ENCODE measurements around the gene HTRA2.

Gene HTRA2

DNA sequence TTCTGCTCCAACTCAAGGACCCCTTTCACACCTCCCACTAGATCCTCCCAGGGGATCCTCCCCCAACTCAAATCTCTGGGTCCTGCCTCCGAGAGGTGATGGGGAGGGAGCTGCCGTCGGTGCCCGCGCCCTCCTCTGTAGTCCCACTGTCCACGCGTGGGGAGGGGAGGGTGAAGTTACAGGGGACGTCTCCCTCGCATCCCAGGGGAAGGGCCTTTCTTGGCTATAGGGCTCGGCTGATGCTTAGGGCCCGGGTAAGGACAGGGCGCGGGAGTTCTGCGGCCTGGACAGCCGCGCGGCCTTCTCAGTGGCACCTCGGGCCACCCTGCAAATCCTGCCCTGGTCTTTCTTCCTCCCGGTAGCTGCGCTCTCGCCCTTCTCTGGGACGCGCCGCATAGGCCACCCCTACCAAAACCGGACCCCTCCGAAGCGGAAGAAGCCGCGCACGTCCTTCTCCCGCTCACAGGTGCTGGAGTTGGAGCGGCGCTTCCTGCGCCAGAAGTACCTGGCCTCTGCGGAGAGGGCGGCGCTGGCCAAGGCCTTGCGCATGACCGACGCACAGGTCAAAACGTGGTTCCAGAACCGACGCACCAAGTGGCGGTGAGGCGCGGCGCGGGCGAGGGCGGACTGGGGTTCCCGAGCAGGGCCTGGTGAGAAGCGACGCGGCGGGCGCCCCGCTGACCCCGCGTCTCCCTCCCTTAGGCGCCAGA is 14.3 kb upstream of the HTRA2 start:
- FAIRE-seq (no peak), DNase-seq (ENCODE audit: insufficient read length, low spot score) (no peak)
- TF ChIP-seq, protein P1, sequence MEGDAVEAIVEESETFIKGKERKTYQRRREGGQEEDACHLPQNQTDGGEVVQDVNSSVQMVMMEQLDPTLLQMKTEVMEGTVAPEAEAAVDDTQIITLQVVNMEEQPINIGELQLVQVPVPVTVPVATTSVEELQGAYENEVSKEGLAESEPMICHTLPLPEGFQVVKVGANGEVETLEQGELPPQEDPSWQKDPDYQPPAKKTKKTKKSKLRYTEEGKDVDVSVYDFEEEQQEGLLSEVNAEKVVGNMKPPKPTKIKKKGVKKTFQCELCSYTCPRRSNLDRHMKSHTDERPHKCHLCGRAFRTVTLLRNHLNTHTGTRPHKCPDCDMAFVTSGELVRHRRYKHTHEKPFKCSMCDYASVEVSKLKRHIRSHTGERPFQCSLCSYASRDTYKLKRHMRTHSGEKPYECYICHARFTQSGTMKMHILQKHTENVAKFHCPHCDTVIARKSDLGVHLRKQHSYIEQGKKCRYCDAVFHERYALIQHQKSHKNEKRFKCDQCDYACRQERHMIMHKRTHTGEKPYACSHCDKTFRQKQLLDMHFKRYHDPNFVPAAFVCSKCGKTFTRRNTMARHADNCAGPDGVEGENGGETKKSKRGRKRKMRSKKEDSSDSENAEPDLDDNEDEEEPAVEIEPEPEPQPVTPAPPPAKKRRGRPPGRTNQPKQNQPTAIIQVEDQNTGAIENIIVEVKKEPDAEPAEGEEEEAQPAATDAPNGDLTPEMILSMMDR (IDR thresholded peaks at IDR 0.05; ENCODE audit: insufficient read depth, missing control alignments) = no peak

DNA sequence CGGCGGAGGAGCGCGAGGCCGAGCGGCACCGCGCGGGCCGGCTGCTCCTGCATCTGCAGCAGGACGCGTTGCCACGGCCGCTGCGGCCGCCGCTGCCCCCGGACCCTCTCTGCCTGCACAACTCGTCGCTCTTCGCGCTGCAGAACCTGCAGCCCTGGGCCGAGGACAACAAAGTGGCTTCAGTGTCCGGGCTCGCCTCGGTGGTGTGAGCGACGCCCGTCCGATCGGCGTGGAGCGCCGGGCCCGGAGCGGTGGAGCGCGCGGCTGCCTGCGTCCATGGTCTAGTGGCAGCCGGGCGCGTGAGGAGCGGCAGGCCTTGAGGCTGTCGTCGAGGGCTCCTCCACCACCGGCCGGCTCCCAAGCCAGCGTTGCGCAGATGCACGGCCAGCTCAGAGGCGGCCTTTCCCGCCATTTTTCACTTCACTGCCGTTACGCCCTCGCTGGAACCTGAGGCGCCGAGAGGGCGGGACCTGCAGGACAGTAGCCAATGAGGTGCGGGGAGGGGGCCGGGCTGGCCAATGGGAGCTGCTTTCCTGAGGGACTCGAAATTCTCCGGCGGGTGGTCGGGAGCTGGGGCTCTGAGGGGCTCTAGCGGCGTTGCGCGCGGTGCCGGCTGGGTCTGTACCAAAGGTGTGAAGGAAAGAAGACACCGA is 13.6 kb upstream of the HTRA2 start:
- peak; percentile 96 for DNase-seq (ENCODE audit: insufficient read length, low spot score)
- FAIRE-seq = no peak
- TF ChIP-seq, protein P1 (IDR thresholded peaks at IDR 0.05; ENCODE audit: insufficient read depth, missing control alignments) = no peak

DNA sequence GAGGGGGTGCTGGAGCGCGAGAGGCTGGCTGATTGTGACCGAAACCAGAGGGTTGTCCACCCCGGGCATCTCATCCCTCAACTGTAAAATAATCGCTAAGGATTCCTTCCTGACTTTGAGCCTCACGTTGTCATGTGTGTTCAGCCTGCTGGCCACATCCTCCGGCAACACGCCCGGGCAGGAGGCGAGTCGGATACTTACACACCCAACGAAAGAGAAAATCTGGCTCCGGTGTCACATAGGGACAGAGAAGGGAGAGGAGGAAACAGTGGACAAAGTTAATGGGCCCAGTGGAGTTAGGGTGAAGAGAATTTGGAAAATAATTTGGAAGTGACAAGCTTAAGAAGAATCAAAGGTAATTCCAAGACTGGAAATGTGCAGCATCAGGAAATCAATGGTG is 13.1 kb upstream of the HTRA2 start:
- TF ChIP-seq, protein P1 (IDR thresholded peaks at IDR 0.05; ENCODE audit: insufficient read depth, missing control alignments) = no peak
- FAIRE-seq (no peak), DNase-seq (ENCODE audit: insufficient read length, low spot score) (no peak)

DNA sequence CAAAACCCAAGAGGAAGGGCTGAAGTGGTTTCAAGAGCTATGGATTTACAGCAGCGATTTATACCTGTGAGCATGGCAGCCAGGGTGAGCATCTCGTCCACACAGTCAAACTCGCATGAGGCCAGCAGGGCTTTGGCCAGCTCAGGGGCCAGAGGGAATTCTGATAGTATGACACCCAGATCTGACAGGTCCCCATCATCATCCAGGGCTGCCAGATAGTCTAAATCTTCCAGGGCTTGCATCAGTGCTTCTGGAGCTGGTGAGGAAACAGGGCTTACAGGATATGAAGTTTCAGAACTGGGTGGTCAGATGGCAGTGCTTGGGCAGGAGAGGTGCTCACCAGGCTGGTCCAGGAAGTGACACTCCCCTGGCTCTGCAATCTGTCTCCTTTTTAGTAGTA is 7.2 kb upstream of the HTRA2 start:
- TF ChIP-seq, protein P1 (IDR thresholded peaks at IDR 0.05; ENCODE audit: insufficient read depth, missing control alignments) = no peak
- FAIRE-seq (no peak), DNase-seq (ENCODE audit: insufficient read length, low spot score) (no peak)

DNA sequence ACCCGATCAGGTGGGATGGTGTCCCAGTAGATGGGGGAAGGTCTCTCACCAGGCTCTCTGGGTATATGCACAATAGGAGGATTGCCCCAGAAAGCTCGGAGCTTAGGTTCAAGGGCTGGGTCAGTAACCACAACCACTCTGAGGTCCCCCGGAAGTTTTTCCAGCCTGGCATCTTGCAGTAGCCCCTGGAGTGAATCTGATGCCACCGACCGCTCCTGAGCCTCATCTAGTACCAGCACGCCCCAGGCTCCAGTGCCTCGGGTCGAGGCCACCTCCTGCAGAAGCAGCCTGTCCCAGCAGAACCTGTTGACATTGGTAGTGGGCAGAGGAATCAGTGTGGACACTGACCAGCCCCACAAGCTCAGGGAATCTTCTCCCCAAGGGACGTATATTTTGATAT is 5.7 kb upstream of the HTRA2 start:
- TF ChIP-seq, protein P1 (IDR thresholded peaks at IDR 0.05; ENCODE audit: insufficient read depth, missing control alignments) = no peak
- DNase-seq (ENCODE audit: insufficient read length, low spot score) (no peak), FAIRE-seq (no peak)

DNA sequence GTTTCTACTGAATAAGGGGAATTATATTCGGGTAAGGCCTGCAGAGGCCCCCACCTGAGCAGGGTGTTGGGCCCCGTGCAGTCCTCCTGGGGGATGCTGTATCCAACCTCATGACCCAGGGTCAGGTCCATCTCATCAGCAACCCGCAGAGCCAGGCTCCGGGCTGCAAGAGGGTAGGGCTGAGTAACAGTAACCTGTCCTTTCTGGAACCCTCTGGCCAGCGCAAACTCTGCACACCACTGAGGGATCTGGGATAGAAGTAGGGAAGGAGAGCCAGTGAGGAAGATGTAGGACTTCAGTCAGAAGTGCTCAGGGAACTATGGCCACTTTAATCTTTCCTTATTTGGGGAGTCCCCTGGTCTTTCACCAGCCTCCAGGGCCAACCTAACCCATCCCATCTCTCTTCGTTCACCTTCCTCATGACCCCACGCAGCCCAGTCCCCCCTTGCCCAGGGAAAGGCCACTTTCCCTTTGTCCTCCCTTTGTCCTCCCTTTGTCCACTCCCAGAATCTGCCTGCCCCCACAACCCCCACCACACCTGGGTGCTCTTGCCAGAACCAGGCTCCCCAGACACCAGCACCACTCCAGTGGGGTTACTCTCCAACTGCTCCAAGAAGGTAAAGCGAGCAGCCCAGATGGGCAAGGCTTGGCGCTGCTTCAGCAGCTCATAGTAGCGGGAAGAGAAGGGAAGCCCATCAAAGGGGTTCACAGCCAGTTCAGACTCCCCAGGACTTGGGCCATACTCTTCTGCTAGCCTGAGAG is 4.6 kb upstream of the HTRA2 start:
- FAIRE-seq (no peak), DNase-seq (ENCODE audit: insufficient read length, low spot score) (no peak)
- TF ChIP-seq, protein P1 (IDR thresholded peaks at IDR 0.05; ENCODE audit: insufficient read depth, missing control alignments) = no peak
